Measurements from ENCODE around the gene RABGAP1. TPM values are rescaled to one million over a fixed set of nuclear protein-coding genes. Genes with fewer than 3 reads are reported as not detected.

The RABGAP1 gene
- total RNA-seq, 2 experiments from 2014 or later, result 24.2 to 27.0 TPM

DNA sequence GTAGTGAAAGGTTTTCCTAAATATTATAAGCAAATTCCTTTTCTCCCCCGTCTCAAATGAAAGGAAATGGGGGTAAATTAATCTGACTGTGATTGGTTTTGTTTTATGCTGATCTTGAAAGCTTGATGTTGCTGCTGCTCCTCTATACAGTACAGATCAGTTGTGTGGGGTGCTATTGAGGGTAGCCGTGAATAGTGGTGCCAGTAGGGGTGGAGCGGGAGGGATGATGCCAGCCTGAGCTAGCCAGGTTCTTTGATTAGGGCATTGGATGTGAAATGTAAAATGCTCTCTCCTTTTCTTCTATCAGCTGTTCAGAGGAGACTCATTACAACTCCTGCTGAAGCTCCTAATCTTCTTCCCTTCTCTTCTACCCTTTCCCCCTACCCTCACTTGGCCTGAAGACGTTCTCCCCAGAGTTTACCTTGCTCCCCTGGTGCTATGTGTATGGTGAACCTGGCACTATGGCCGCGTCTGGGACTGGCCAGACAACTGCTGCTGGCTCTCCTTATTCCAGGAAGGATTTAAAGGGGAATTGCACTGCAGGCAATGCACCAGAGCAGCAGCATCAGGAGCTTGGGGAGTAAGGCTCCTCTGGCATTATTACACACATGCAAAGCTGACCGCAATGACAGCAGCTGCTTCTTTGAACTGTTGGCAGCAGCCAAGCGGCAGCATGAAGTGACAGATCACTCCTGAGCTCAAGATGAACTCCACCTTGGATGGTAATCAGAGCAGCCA, 93.2 kb downstream of the RABGAP1 start:
- Mint-ChIP-seq H3K27ac (no peak overlapping the region), H3K27me3 (no peaks in the 10 kb centered on the region), H3K9me3 (ENCODE audit: low read depth) (no peaks in the 10 kb centered on the region), H3K36me3 (peaks cover 6% of the 10 kb centered on the region), H3K4me1 (no peaks in the 10 kb centered on the region), H3K4me3 (no peak overlapping the region)
- DNase-seq, result no peak
- no peak for ATAC-seq
- CTCF ChIA-PET, result no interaction called here

DNA sequence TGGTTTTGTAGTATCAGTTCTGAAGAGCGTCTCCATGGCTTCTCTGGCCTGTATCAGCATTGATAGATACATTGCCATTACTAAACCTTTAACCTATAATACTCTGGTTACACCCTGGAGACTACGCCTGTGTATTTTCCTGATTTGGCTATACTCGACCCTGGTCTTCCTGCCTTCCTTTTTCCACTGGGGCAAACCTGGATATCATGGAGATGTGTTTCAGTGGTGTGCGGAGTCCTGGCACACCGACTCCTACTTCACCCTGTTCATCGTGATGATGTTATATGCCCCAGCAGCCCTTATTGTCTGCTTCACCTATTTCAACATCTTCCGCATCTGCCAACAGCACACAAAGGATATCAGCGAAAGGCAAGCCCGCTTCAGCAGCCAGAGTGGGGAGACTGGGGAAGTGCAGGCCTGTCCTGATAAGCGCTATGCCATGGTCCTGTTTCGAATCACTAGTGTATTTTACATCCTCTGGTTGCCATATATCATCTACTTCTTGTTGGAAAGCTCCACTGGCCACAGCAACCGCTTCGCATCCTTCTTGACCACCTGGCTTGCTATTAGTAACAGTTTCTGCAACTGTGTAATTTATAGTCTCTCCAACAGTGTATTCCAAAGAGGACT, 94.2 kb downstream of the RABGAP1 start:
- Mint-ChIP-seq H3K4me3 (no peak overlapping the region), H3K27ac (no peak overlapping the region), H3K9me3 (ENCODE audit: low read depth) (no peaks in the 10 kb centered on the region), H3K36me3 (peaks cover 4% of the 10 kb centered on the region), H3K27me3 (no peaks in the 10 kb centered on the region), H3K4me1 (no peaks in the 10 kb centered on the region)
- CTCF ChIA-PET, result no interaction called here
- DNase-seq, result no peak
- no peak for ATAC-seq

DNA sequence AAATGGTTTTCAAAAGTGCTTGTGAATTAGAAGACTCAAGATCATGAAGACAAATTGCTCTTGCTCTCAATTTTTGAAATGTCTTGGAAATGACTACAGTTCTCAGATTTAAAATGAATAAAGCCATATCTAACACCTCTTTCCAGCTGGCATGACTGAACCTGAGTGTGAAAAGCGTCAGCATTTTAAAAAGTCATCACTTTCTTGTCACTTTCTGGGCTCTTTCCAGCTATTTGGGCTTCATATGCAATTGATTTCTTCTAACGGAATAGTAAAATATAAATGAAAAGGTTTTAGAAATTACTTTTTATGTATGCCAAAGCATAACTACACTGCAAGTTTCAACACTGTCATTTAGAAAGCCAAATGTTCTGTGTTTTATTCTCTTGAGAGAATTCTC, 95.0 kb downstream of the RABGAP1 start:
- CTCF ChIA-PET, result no interaction called here
- ATAC-seq (no peak), DNase-seq (no peak)
- no peak overlapping the region for H3K27ac Mint-ChIP-seq
- no peaks in the 10 kb centered on the region for H3K9me3 Mint-ChIP-seq (ENCODE audit: low read depth)
- no peaks in the 10 kb centered on the region for H3K4me1 Mint-ChIP-seq
- no peaks in the 10 kb centered on the region for H3K27me3 Mint-ChIP-seq
- H3K36me3 Mint-ChIP-seq, result peaks cover 4% of the 10 kb centered on the region
- no peak overlapping the region for H3K4me3 Mint-ChIP-seq

DNA sequence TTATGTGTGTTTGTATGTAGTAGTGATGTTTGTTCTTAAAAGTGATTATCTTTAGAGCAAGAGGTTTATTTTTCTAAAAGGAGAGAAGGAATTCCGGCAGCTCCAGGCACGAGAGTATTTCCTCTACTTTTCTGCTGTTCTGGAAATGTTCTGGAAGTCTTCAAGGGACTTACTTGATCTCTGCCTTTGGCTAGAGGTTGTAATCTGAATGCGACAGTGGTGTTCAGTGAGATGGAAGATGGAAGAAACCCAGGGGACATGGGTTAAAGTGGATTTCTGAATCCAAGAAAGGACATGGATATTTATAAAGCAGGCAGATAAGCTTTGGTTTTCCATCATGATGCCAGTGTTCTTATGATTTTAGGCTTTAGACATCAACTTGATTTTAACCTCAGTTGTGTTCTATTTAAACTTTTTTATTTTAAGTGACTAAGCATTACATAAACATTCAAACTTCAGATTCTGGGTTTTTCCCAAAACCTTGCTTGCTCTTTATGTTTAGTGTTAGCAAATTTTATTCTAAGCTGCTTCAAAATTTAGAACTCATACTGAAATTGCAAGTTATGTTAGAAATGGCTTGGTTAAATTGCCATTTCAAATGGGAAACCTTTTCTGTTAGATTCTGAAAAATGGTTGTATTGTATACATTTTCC, 96.2 kb downstream of the RABGAP1 start:
- no peaks in the 10 kb centered on the region for H3K9me3 Mint-ChIP-seq (ENCODE audit: low read depth)
- H3K27ac Mint-ChIP-seq, result no peak overlapping the region
- CTCF ChIA-PET, result interaction anchor here (1.2 kb wide), 1 partner anchor 12 kb away, joined by 3 read pairs; no protein-coding TSS in a partner anchor
- H3K36me3 Mint-ChIP-seq, result peaks cover 7% of the 10 kb centered on the region
- H3K4me3 Mint-ChIP-seq, result no peak overlapping the region
- H3K27me3 Mint-ChIP-seq, result no peaks in the 10 kb centered on the region
- DNase-seq (no peak), ATAC-seq (no peak)
- H3K4me1 Mint-ChIP-seq, result no peaks in the 10 kb centered on the region

DNA sequence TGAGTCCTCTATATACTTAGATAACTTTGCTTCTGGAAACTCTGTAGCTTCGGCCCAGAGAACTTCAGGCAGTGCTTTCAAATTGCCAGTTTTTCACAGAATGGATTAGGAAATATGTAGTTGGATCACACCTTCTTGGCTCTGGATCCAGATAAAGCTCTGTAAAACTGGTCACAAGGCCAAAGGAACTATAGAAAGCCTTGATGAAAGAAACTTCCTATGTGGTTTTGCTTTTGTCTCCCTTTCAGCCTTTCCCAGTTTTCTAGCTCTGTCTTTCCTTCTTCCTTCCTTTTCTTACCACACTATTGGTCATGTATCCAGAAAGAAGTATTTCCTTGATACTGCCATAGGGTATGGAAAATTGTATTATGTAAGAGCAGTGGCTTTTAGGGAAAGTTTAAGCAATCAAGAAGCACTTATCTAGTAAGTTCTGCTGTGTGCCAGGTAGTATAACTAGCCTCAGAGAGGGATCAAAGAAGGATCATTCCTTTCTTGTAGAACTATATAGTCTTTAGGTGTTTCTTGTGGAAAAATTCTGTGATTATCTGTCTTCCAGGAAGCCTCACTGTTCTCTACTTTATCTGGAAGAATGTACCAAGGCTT, 98.9 kb downstream of the RABGAP1 start:
- Mint-ChIP-seq H3K27ac (no peak overlapping the region), H3K27me3 (no peaks in the 10 kb centered on the region), H3K4me1 (no peaks in the 10 kb centered on the region), H3K9me3 (ENCODE audit: low read depth) (peaks cover 8% of the 10 kb centered on the region), H3K4me3 (no peak overlapping the region), H3K36me3 (peaks cover 24% of the 10 kb centered on the region)
- ATAC-seq (no peak), DNase-seq (no peak)
- CTCF ChIA-PET, result no interaction called here

DNA sequence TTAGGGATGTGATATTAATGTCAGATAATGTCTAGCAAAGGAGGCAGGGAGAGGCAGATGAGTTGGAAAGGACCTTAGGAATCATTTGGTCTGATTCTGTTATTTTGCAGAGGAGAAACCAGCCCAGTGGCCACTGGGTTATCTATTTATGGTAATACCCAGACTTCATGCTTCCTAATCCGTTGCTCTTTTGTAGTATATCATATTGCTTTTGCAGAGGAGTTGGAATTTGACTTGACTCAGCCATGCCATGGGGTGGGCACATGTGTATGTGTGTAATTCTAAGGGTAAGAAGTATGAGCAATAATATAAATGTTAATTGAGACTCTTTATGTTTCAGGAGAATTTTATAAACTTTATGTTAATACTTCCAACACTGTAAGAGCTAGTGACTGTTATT, 100.0 kb downstream of the RABGAP1 start:
- DNase-seq, result no peak
- ATAC-seq, result no peak
- CTCF ChIA-PET, result no interaction called here
- H3K4me3 Mint-ChIP-seq, result no peak overlapping the region
- H3K4me1 Mint-ChIP-seq, result no peaks in the 10 kb centered on the region
- H3K27ac Mint-ChIP-seq, result no peak overlapping the region
- H3K36me3 Mint-ChIP-seq, result peaks cover 19% of the 10 kb centered on the region
- no peaks in the 10 kb centered on the region for H3K27me3 Mint-ChIP-seq
- H3K9me3 Mint-ChIP-seq (ENCODE audit: low read depth), result peaks cover 8% of the 10 kb centered on the region

DNA sequence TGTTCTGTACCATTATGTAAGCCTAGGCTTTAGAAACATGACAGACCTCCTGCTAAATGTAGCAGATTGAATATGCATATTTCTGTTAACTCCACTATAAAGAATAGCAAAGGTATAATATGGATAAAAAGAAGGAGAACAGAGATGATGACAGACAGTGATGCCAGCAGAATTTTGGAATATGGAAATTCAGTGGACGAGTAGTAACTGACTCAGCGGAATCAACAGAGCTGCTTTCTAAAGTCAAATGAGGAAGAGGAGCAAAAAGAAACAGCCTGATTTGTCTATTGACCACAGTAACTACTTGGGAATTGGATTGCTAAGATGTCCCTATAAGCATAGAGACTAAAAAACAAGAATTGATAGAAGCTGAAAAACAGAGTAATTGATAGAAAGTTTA, 100.7 kb downstream of the RABGAP1 start:
- Mint-ChIP-seq H3K9me3 (ENCODE audit: low read depth) (peaks cover 8% of the 10 kb centered on the region), H3K27ac (no peak overlapping the region), H3K36me3 (peaks cover 19% of the 10 kb centered on the region), H3K4me3 (no peak overlapping the region), H3K27me3 (no peaks in the 10 kb centered on the region), H3K4me1 (no peaks in the 10 kb centered on the region)
- CTCF ChIA-PET, result interaction anchor here (1.0 kb wide), 1 partner anchor 14 kb away, joined by 3 read pairs; no protein-coding TSS in a partner anchor
- DNase-seq, result no peak
- no peak for ATAC-seq

DNA sequence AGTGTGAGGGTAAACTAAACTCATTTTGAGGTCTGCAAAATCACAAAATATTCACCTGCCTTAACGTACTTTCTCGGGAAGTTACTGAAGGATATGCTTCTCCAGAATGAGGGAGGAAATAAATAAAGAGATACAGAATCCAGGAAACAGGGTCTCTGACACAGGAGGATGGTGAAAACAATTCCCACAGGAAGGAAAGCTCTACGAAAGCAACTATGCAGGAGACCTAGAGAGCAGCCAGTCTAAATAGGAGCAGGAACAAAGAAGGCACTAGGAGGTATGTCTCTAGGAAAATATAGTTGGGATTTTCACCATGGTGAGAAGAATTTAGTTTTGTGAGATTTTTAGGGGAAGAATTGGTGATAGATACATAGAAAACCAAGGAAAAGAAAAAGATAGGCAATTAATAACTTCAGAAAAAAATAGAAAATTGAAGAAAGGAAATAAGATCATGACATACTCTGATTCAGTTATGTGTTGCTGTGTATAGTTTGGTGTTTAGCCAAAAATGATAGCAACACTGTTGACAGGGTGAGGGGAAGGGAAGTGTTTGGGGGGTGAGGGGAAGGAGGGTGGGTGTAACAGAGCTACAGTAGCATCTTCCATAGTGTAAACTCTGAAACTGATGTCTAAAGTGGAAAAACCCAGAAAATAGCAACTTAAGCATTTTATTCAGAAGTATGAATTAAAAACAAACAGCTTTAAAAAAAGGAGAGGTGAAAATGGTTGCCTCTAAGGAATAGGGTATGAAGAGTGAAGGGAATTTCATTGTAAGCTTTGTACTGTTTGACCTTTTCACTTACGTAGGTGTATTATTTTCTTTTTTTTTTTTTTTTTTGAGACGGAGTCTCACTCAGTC, 102.5 kb downstream of the RABGAP1 start:
- no peak for DNase-seq
- H3K4me1 Mint-ChIP-seq, result no peaks in the 10 kb centered on the region
- no peak overlapping the region for H3K27ac Mint-ChIP-seq
- H3K27me3 Mint-ChIP-seq, result no peaks in the 10 kb centered on the region
- ATAC-seq, result no peak
- CTCF ChIA-PET, result no interaction called here
- peaks cover 8% of the 10 kb centered on the region for H3K9me3 Mint-ChIP-seq (ENCODE audit: low read depth)
- peaks cover 19% of the 10 kb centered on the region for H3K36me3 Mint-ChIP-seq
- H3K4me3 Mint-ChIP-seq, result no peak overlapping the region

DNA sequence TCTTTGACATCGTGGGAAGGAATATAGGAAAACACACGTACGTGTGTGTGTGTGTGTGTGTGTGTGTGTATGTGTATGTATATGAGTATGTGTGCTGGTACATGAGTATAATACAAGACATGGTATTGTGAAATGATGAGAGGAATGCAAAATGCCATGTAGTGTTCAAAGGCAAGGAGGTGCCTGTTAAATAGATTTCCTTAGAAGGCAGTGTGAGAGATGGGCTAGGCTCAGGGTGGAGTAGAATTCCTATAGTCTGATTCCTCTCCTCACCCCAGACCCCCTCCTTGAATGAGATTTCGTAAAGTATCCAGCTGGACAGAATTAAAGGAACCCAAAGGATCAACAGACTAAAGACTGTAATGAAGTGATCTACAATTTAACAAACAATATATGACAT, 103.8 kb downstream of the RABGAP1 start:
- ATAC-seq, result no peak
- DNase-seq, result no peak
- H3K27me3 Mint-ChIP-seq, result no peaks in the 10 kb centered on the region
- CTCF ChIA-PET, result no interaction called here
- no peak overlapping the region for H3K4me3 Mint-ChIP-seq
- H3K36me3 Mint-ChIP-seq, result peaks cover 21% of the 10 kb centered on the region
- H3K27ac Mint-ChIP-seq, result no peak overlapping the region
- H3K9me3 Mint-ChIP-seq (ENCODE audit: low read depth), result peaks cover 8% of the 10 kb centered on the region
- H3K4me1 Mint-ChIP-seq, result no peaks in the 10 kb centered on the region

DNA sequence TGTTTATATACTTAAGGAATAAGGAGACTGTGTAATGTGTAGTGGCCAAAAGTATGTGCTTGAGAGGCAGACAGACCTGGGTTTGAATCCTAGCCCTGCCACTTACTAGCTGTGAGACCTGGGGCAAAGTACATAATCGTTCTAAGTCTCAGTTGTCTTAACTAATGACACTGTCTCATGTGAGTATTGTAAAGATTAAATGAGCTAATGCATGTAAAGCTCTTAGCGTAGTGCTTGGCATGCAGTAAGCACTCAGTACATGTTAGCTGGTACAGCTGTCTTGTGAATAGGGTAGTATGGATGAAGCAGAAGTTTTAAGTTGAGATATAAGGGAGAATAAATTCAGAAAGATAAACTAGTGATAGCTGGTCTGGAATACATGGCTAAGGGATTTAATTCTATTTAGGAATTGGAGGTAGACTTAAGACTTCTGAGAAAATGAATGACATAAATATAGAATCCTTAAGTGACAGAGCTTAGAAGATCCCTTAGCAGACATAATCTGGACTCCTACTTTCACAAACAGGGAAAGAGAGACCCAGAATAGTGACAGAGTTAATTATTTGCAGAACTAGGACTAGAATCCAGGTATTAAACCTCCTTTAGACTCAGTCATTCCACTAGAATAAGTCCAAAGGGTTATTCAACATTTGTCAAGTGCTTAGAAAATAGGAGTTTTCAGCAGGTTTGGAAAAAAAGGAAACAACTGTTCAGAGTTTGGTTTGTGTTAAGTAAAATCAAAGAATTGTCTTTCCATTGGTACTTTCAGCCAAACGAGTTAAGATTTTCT, 105.8 kb downstream of the RABGAP1 start:
- Mint-ChIP-seq H3K4me3 (no peak overlapping the region), H3K27ac (no peak overlapping the region), H3K27me3 (no peaks in the 10 kb centered on the region), H3K9me3 (ENCODE audit: low read depth) (peaks cover 8% of the 10 kb centered on the region), H3K4me1 (peaks cover 2% of the 10 kb centered on the region), H3K36me3 (peaks cover 21% of the 10 kb centered on the region)
- CTCF ChIA-PET, result interaction anchor here (0.7 kb wide), 1 partner anchor 9 kb away, joined by 3 read pairs; no protein-coding TSS in a partner anchor
- no peak for ATAC-seq
- no peak for DNase-seq

DNA sequence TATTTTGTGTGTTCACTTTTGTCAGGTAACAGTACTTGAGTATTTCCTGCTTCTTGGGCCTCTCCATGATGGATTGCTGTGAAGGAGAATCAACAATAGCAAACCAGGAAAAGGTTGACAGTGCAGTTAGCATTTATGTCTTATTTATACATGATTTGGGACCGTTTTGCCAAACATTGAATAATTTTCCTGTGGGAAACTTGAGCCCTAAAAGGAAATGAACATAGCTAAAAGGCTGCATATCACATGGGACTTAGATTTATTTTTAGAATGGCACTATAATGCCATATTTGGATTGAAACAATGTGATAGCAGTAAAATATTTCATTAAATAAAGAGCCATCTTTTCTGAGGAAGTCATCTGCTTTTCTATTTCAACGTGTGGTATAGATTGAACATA, 107.9 kb downstream of the RABGAP1 start:
- DNase-seq (no peak), ATAC-seq (no peak)
- CTCF ChIA-PET, result interaction anchor here (1.0 to 1.3 kb wide), 2 partner anchors 11 to 301 kb away, joined by 3 read pairs; no protein-coding TSS in a partner anchor
- Mint-ChIP-seq H3K9me3 (ENCODE audit: low read depth) (no peaks in the 10 kb centered on the region), H3K27me3 (no peaks in the 10 kb centered on the region), H3K27ac (no peak overlapping the region), H3K36me3 (peaks cover 8% of the 10 kb centered on the region), H3K4me3 (no peak overlapping the region), H3K4me1 (peaks cover 5% of the 10 kb centered on the region)

DNA sequence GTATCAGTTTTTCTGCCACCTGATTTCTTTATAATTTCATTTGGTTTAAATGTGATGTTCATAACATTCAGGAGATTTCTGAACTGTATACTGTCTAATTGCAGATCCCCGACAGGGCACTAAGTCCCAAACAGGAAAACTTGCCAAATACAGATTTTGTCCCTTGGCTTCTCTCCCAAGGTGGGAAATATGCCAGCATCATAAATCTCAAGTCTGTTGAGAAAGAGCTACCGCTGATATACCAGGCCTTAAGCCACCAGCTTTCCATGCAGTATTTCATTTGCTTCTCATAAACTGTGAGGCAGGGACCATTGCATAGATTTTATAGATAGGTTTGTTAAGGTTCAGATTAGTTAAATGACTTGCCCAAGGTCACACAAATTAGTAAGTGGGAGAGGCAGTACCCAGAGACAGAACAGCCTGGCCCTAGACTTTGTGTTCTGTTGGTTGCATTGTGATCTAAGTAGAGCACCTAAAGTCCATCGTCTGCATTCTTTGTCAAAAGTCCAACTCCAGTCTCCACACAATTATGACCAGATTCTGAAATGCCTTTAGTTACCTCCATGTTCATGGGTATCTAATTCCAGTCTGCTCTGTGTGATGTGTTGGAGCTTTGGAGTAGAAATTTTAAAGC, 108.9 kb downstream of the RABGAP1 start:
- Mint-ChIP-seq H3K9me3 (ENCODE audit: low read depth) (no peaks in the 10 kb centered on the region), H3K4me1 (peaks cover 9% of the 10 kb centered on the region), H3K4me3 (no peak overlapping the region), H3K27ac (no peak overlapping the region), H3K27me3 (no peaks in the 10 kb centered on the region), H3K36me3 (peaks cover 6% of the 10 kb centered on the region)
- DNase-seq (no peak), ATAC-seq (no peak)
- CTCF ChIA-PET, result interaction anchor here (1.0 to 1.3 kb wide), 2 partner anchors 12 to 300 kb away, joined by 3 read pairs; no protein-coding TSS in a partner anchor
